HepG2 (cell line): ENCODE results near the gene FKBP1A. TPM values are rescaled to one million over a fixed set of nuclear protein-coding genes. Genes with fewer than 3 reads are reported as not detected.

Source experiments
- ATAC-seq: fragments of 200-7000 bp; cut with Tn5 transposase; 3 replicates; pipeline ENCODE4 v1.9.1; 2020; ENCODE audit warnings: mild to moderate bottlenecking, moderate library complexity
- BruUV-seq: library from RNA; stranded (reverse); fragments of 400-500 nt; replicated peaks from 2 replicates; lab custom pipeline; 2021; lab: Mats Ljungman, UMichigan
- CTCF ChIA-PET: fragments of 300-600 bp; formaldehyde crosslinking; extraction: SDS; loops from one replicate; lab custom pipeline; 2021; ENCODE audit warnings: low total read pairs, inconsistent platforms, low intra/inter-chr PET ratio; lab: Yijun Ruan, JAX
- POLR2A ChIA-PET: fragments of 350-600 bp; sonication (Branson Sonifier 250); formaldehyde crosslinking; loops from one replicate; lab custom pipeline; 2020; ENCODE audit warnings: antibody characterized with exemption, inconsistent platforms; lab: Yijun Ruan, JAX
- DNase-seq: peaks from one replicate; pipeline ENCODE4 v3.0.0-alpha.2; 2015; ENCODE audit warnings: low spot score
- FAIRE-seq: peaks from 3 replicates; lab custom pipeline; 2011; peaks lifted over from hg19 to GRCh38; lab: Jason Lieb, UNC
- H2AFZ ChIP-seq: one replicate; pipeline ENCODE4 v1.6.1; 2011; ENCODE audit warnings: low read length, inconsistent platforms
- H3K27ac ChIP-seq: fragments of 300-600 bp; 3 replicates; pipeline ENCODE4 v1.8.0; 2011; ENCODE audit warnings: mixed run types, mild to moderate bottlenecking, mixed read lengths, low read length, inconsistent platforms; ENCODE audit not compliant: insufficient read depth; ENCODE audit errors: extremely low read length
- H3K27me3 ChIP-seq, 2 experiments: fragments of 200-600 bp in 1 of 2; 2 replicates in 1 of 2; 3 replicates in 1 of 2; pipeline versions ENCODE4 v1.6.0 to v1.8.0; 2011; ENCODE audit warnings: low read length in 2 of 2, mild to moderate bottlenecking in 2 of 2, moderate library complexity in 2 of 2, inconsistent platforms in 1 of 2; ENCODE audit not compliant: insufficient read depth in 2 of 2, control insufficient read depth in 1 of 2
- H3K36me3 ChIP-seq, 2 experiments: fragments of 200-600 bp in 1 of 2; replicated peaks in 1 of 2; 2 replicates in 1 of 2; 3 replicates in 1 of 2; pipeline versions ENCODE4 v1.5.1 to v1.8.0; 2011; ENCODE audit warnings: low read length in 2 of 2, inconsistent platforms in 1 of 2; ENCODE audit not compliant: insufficient read depth in 2 of 2, control insufficient read depth in 1 of 2
- H3K4me1 ChIP-seq: 2 replicates; pipeline ENCODE4 v1.5.1; 2012; ENCODE audit warnings: low read length, inconsistent platforms; ENCODE audit not compliant: insufficient read depth
- H3K4me2 ChIP-seq: 2 replicates; pipeline ENCODE4 v1.6.0; 2011; ENCODE audit warnings: low read depth, low read length, inconsistent platforms
- H3K4me3 ChIP-seq, 3 experiments: fragments of 200-600 bp in 1 of 3; sonication (generic), shearing (Covaris generic) in 1 of 3; replicated peaks in 1 of 3; 2 replicates each; pipeline ENCODE4 v1.5.1; 2011 to 2016; ENCODE audit warnings: low read length in 3 of 3, inconsistent platforms in 2 of 3, low read depth in 2 of 3, mild to moderate bottlenecking in 2 of 3, control low read depth in 1 of 3, mixed read lengths in 1 of 3; ENCODE audit not compliant: insufficient read depth in 1 of 3
- H3K79me2 ChIP-seq: one replicate; pipeline ENCODE4 v1.6.1; 2011; ENCODE audit warnings: low read length, inconsistent platforms; ENCODE audit not compliant: insufficient read depth
- H3K9ac ChIP-seq: 2 replicates; pipeline ENCODE4 v1.6.0; 2011; ENCODE audit warnings: mild to moderate bottlenecking, low read depth, low read length, inconsistent platforms; ENCODE audit not compliant: insufficient read depth
- H3K9me3 ChIP-seq: 2 replicates; pipeline ENCODE4 v1.5.1; 2012; ENCODE audit warnings: mild to moderate bottlenecking, low read length
- H4K20me1 ChIP-seq: 2 replicates; pipeline ENCODE4 v1.6.0; 2011; ENCODE audit warnings: inconsistent platforms, mild to moderate bottlenecking, low read length, moderate library complexity; ENCODE audit not compliant: insufficient read depth
- DMAP1 ChIP-seq: IDR thresholded peaks from 2 replicates; pipeline ENCODE4 v1.6.1; 2016
- RBM22 ChIP-seq: fragments of 200-400 bp; formaldehyde crosslinking; optimal IDR thresholded peaks from 2 replicates; pipeline ENCODE3; 2017; ENCODE audit warnings: mild to moderate bottlenecking, low read length, moderate library complexity
- ZNF292 ChIP-seq: sonication (generic); formaldehyde crosslinking; IDR thresholded peaks from 2 replicates; pipeline ENCODE4 v1.8.1; 2022; ENCODE audit warnings: mild to moderate bottlenecking, low read depth, missing genetic modification reagents, borderline replicate concordance
- ZSCAN21 ChIP-seq: sonication (generic); formaldehyde crosslinking; IDR thresholded peaks from 2 replicates; pipeline ENCODE4 v1.8.0; 2022; ENCODE audit warnings: mild to moderate bottlenecking, missing genetic modification reagents, moderate library complexity, borderline replicate concordance
- WGBS: methylation state at CpG from one replicate; pipeline ENCODE4 v1.1.6; 2017; ENCODE audit warnings: low lambda C conversion rate; 5-methylcytosine and 5-hydroxymethylcytosine counted together
- in situ Hi-C: cut with HindIII; loops from 2 replicates; pipeline ENCODE4 v1.10.0; 2017; ENCODE audit warnings: low pct_unique_long_range_greater_than_20kb; ENCODE audit not compliant: extremely low pct_ligation_motif_present
- intact Hi-C: fragments of 100-400 bp; cut with micrococcal nuclease; formaldehyde crosslinking; loops from one replicate; pipeline ENCODE4 v1.10.0; 2022; ENCODE audit not compliant: unreplicated experiment
- polyA plus RNA-seq, 8 experiments: library from polyadenylated mRNA; depleted of rRNA in 3 of 8; stranded (reverse) in 7 of 8; unstranded in 1 of 8; fragments of >200 nt; fragmentation: Illumina TruSeq in 4 of 8; extraction: Trizol in 4 of 8; gene quantifications; 2 replicates each; pipeline versions ENCODE4 v1.2.1 to v1.2.3, GENCODE V29; 2011 to 2016; ENCODE audit warnings: low read depth in 4 of 8, missing spikeins in 1 of 8, mixed read lengths in 1 of 8; ENCODE audit not compliant: insufficient read depth in 1 of 8
- total RNA-seq, 5 experiments: library from RNA; depleted of rRNA; stranded (reverse); fragments of >200 nt; fragmentation: Illumina TruSeq; extraction: Trizol; gene quantifications; 2 replicates each; pipeline ENCODE4 v1.2.3, GENCODE V29; 2016; ENCODE audit warnings: low read depth in 1 of 5
- TF ChIP-seq, protein P1 (sequence below): sonication (generic); formaldehyde crosslinking; IDR thresholded peaks from 2 replicates; pipeline ENCODE4 v1.9.0; 2022; ENCODE audit warnings: low read depth, missing genetic modification reagents

Gene FKBP1A
- total and polyA plus RNA-seq, 2 of the 13 experiments (the other 11 are each of a cell fraction or from before 2014, with no cell fraction given), result 119 to 468 TPM

- H3K4me1 ChIP-seq, result no peaks in the 10 kb centered on the region
- ChIA-PET POLR2A (no interaction called here), CTCF (no interaction called here)
- ATAC-seq, result peak; percentile 66
- peaks cover 6% of the 10 kb centered on the region for H3K79me2 ChIP-seq
- 96% methylated on average over 7 of the region's 7 CpGs for WGBS
- no peaks in the 10 kb centered on the region for H3K9me3 ChIP-seq
- FAIRE-seq, result no peak
- BruUV-seq, result no TSS peak
- peaks cover 15 to 51% of the 10 kb centered on the region in 2 experiments for H3K36me3 ChIP-seq
- no peak overlapping the region for H3K4me3 ChIP-seq
- no peaks in the 10 kb centered on the region; the same call in 1 of the 2 replicates for H4K20me1 ChIP-seq
- H3K27ac ChIP-seq, result no peak overlapping the region
- no peak overlapping the region for H3K4me2 ChIP-seq
- in situ Hi-C loops, result no loop called here
- no peak overlapping the region for H2AFZ ChIP-seq
- no peaks in the 10 kb centered on the region for H3K27me3 ChIP-seq
- TF ChIP-seq DMAP1 (CRISPR knock-in tag) (no peak), ZNF292 (no peak), RBM22 (peak; percentile 44), ZSCAN21 (CRISPR knock-in tag) (no peak)
- TF ChIP-seq, protein P1, sequence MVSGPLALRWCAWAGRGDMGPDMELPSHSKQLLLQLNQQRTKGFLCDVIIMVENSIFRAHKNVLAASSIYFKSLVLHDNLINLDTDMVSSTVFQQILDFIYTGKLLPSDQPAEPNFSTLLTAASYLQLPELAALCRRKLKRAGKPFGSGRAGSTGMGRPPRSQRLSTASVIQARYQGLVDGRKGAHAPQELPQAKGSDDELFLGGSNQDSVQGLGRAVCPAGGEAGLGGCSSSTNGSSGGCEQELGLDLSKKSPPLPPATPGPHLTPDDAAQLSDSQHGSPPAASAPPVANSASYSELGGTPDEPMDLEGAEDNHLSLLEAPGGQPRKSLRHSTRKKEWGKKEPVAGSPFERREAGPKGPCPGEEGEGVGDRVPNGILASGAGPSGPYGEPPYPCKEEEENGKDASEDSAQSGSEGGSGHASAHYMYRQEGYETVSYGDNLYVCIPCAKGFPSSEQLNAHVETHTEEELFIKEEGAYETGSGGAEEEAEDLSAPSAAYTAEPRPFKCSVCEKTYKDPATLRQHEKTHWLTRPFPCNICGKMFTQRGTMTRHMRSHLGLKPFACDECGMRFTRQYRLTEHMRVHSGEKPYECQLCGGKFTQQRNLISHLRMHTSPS, result no peak
- no peak for DNase-seq
- intact Hi-C loops, result loop anchor here (5.0 kb wide), 1 partner anchor 33 kb away; the partner anchor contains the start of gene SDCBP2
- H3K9ac ChIP-seq, result no peak overlapping the region
Observed at GRCh38 chr20:1360094-1360846, 32.6 kb downstream of the FKBP1A start.
